Activated T-cell treated with anti-CD3 and anti-CD28 coated beads, Interleukin-2, amount 50 U/mL, for 1 hour (primary cell): ENCODE data around the gene CNTN4.
"Not testable (repeated sequence)": the region's sequence is repeated elsewhere in the genome, so short reads cannot be mapped to it uniquely, and the experiment has no call there.

Experiments used
- DNase-seq: peaks from one replicate; pipeline ENCODE4 v3.0.0-alpha.2; 2020

Gene CNTN4

DNA sequence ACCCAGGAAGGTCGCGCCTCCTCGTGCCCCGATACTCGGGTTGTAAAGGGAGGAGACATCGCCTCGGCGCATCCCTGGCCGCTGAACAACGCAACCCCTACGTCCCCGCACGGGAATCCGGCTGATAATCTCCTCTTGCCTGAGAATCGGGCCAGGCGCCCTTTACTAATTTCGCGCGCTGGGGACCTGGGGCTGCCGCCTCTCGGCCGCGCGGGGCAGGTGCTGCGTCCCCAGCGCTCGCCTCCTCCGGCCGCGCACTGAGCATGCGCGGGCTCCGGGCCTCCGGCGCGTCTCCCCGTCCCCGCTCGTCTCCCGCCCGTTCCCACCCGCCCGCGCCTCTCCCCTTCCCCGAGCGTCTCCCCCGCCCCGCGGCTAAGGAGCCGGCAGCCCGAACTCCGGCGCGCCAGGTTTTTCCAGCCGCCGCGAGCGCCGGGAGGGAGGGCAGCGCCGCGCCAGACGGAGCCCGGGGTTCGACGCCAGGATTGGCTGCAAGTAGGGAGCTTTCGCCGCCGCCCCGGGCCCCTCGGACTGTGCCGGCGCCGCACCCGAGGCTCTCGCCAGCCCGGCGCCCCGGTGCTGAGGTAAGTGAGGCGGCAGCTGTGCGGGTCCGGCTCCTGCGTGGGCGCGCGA is at the start of gene CNTN4:
Gene CNTN4, plus strand, starts transcription at position 469 of the 630 bp plus-strand sequence.
- DNase-seq, result no peak

DNA sequence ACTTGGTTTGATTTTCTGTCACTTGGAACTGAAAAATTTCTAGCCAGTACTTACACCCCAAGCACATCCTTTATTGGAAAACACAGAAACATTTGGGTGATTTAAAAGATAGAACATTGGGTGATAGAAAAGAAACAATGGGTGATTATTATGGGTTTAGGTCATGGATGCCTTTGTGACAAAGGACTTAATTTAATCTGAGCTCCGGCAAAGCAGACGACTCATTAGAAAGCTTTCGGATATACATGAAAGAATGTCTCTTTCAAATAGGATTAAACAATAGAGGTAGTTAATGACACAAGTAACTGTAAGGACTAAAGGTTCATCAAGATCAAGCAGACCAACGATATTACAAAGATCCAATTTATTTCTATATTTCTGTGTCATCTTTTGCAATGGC is 37.3 kb upstream of the CNTN4 start:
- DNase-seq, result no peak

DNA sequence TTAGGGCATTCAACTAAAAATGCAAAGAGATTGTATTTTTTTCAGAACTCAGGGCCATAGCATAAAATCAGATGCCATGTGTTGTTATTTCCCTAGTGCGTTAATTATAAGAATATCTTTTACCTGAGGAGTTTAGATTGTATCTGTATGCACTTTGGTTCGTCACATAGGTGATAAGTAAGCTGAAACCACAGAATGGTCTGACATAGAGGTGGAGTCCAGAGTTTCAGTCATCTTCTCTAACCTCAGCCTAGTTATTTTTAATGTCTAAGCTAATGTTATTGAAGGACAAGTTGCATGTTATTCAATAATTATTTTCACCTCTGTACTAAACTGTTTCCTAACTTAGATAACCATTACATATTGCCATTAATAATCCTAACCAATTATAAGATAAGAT is 27.1 kb upstream of the CNTN4 start:
- no peak for DNase-seq

DNA sequence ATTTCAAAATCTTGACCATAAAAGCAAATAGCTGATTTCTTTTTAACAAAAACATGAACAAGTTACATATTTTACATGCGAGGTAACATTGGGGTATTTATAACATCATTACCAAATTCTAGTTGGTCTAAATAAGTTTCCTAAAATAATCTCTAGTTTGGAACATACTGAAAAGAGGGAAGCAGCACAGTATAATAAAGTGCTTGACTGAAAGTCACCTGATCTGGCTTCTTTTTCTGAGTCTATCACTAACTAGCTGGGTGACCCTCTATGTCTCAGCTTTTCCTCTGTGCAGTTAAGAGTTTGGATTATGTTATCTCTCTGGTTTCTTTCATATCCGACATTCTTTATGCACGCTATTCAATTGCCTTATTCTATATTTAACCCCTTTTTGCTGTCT is 19.8 kb upstream of the CNTN4 start:
- no peak for DNase-seq

DNA sequence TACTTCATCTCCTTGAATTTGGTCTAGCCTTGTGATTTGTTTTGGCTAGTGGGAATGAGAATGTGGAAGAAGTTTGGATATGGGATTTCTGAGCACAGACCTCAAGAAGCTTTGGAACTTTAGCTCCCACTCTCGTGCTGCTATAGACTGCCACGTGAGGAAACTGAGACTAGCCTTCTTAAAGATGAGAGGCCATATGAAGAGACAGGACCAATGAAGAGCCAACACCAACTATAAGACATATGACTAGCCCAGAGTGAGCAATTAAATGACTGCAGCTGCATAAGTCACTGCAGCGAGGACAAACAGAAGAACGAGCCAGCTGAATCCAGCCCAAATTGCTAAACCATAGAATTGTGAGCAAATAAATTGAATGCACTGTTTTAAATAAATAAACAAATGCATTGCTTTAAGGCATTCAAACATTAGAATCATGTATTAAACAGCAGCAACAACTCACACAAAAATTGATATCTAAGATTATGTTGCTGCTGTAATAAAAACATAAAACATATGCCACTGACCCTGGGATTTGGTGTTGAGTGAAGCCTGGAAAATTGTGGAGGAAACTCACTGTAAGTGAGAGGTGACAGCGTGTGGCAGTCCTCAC is 15.7 kb upstream of the CNTN4 start:
- no peak for DNase-seq

DNA sequence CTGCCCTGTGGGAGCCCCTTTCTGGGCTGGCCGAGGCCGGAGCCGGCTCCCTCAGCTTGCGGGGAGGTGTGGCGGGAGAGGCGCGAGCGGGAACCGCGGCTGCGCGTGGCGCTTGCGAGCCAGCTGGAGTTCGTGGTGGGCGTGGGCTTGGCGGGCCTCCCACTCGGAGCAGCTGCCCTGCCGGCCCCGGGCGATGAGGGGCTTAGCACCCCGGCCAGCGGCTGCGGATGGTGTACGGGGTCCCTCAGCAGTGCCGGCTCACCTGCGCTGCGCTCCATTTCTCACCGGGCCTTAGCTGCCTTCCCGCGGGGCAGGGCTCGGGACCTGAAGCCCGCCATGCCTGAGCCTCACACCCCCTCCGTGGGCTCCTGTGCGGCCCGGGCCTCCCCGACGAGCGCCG is 15.1 kb upstream of the CNTN4 start:
- not testable (repeated sequence) for DNase-seq

DNA sequence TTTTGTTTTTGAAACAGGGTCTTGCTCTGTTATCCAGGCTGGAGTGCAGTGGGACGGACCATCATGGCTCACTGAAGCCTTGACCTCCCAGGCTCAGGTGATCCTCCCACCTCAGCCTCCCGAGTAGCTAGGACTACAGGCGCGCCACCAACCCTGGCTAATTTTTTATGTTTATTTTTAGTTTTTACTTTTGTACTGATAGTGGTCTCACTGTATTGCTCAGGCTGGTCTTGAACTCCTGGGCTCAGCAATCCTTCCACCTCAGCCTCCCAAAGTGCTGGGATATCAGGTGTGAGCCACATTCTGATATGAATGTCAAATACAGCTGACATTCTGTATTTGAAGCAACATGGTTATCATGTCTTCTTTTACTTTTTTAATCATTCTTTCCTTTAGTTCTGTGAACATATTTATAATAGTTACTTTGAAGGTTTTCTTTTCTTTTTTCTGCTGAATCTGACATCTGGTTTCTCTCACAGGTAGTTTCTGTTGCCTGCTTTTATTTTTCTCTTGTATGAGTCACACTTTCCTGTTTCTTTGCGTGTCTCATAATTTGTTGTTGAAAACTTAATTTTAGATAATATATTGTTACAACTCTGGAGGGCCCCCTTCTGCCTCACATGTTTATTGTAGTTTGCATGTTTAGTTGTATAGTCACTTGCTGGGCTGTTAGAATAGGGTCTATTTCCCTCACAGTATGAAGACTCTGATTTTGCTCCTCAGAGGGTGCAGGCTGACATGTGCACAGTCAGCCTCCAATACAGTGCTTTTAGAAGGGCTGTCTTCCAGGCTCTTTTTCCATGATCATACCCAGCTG is 8.4 kb upstream of the CNTN4 start:
- no peak for DNase-seq

DNA sequence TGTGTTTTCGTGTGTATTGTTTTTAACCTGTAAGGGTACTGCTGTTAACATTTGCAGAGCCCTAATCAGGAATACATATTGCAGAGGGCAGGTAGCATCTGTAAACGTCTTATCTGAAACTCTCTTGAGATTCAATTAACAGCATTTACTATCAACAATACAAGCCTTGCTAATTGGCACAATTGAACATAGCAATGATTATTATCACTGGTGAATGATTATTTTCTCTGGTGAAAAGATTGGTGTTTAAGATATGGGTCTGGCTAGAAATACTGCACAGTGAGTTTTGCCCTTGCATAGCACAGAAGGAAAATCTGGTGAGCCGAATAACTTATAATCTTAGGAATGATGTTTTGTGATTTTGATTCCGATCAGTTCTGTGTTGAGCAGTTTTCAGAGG is 5.9 kb upstream of the CNTN4 start:
- no peak for DNase-seq

DNA sequence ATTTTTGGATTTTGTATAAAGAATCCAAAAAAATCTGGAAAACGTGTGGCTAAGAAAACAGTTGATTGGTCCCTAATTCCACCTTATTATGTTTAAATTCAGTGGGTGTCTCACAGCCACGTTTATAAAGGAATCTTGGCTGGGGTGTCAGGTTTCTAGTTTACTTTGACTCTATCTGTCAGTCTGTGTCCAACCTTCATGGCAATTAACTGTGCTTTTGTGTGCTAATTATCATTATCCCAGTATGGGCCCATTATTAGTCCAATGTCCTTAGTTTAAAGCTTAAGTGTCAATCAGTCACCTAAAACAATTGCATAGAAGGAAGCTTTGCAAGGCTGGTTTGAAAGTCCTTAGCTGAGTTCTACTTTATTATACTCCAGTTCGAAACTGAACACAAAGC is 3.7 kb upstream of the CNTN4 start:
- no peak for DNase-seq

DNA sequence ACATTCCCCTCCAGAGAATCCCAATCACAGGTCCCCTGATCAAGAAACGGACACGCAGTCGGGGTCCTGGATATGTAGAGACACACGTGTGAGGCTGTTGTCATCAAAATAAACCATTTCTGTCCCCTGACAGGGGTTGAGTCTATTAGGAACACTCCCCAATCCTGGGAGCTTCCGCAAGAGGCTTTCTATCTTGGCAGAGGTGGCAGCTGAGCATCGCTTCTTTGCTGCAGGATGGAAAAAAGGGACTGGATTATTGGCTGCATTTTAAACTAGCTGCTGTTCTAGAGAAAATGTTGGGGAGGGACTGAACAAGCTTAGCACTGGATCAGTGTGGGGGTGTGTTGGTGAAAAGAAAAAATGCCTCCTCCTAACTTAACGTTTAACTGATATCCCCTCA is 2.5 kb upstream of the CNTN4 start:
- no peak for DNase-seq

DNA sequence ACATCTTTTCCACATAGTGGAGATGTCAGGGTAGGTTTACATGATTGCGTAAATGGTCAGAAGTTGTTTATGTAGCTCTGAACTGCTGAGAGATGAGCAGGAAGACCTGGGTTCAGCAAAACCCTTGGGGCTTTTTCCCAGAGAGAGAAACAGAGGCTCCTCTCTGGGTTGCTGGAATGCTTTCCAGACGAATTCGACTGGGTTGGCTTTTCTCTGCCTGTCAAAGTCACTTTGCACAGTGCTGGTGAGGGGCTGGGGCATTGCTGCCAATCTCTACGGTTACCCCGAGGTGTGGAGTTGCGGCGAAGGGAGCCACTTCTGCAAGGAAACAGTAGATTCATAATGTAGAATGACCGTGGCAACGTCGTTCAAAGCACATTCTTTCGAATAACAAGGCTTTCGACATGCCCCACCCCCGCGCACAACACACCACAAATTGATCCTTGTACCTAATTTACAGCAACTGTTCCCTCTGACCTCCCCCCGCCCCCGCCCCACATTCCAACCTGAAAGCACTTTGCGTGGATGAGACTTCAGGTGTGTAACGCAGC is 950 bp upstream of the CNTN4 start:
- DNase-seq, result no peak

DNA sequence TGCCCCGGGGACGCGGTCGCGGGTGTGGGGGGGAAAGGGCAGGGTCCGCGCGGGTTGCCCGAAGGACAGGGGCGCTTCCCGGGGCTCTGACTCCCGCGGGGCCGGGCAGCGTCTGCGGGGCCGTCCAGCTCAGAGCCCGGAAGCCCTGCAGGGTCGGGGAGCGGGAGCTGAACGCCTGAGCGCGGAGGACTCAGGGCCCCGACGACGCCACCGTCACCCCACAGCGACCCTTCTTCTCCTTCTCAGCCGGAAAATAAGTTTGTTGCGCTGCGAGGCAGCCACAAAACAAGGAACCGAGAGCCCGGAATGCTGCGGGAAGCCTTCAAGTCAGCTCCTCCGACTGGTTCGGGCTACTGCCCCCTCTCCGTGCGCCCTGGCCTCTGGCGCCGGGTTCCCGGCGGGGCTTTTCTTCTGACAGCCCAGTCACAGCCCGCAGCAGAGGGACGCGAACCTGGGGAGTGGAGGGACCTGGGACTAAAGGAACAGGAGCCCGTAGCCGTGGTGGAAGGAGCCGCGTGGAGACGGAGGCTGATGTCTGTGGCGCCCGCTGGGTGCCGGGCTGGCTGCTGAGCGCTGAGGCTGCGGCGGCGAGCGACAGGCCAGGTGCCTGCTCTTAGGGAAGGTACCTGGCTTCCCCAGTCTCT is 484 bp downstream of the CNTN4 start:
- DNase-seq, result no peak

DNA sequence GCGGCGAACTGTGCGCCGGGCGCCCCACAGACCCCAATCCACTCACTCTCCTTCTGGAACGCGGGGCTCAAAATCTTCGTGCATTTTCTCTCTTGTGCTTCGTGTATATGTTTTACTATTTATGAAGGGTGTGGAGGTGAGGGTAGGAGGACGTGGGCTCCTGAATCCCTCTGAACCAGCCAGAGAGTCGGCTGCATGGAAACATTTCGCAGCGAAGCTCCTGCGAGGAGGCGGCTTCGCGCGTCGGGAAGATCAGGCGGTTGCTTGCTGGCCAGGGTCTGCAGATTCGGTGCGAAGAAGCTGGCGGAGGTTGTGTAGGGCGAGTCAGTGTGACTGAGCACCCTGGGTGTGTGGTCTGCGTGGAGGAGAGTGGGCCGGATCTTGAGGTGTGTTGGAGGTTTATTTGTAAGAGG is 1.1 kb downstream of the CNTN4 start:
- DNase-seq, result no peak

DNA sequence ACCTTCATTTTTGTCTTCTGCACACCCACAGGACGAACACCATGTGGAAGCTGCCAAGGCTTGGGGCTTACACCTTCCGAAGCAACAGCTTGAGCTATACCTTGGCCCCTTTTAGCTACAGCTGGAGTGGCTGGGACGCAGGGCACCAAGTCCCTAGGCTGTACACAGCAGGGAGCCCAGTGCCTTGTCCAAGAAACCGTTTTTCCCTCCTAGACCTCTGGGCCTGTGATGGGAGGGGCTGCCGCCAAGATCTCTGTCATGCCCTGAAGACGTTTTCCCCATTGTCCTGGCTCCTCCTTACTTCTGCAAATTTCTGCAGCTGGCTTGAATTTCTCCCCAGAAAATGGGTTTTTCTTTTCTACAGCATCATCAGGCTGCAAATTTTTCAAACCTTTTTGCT is 7.8 kb downstream of the CNTN4 start:
- DNase-seq, result no peak

DNA sequence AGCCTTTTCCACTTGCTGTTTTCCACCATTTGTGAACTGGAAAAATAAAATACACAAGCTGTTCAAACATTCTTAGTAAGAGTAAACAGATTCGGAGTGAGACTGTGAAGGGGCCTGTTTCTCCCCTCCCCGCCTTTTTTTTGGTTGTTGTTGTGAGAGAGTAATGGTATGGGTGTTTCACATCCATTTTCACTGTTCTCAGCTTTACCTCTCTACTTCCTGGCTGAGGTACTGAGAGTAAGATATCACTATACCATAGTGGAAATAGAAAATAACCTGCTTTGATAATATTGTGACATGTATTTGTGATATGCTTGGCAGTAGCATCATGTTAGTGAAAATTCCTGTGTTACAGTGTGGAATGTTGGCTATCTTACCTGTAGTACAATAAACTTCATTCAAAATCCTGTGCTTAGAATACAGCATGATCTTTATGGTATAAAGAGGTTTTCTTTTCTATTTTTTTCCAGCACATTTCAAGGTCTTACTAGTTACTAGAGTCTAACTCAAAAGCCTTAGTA is 12.0 kb downstream of the CNTN4 start:
- no peak for DNase-seq

DNA sequence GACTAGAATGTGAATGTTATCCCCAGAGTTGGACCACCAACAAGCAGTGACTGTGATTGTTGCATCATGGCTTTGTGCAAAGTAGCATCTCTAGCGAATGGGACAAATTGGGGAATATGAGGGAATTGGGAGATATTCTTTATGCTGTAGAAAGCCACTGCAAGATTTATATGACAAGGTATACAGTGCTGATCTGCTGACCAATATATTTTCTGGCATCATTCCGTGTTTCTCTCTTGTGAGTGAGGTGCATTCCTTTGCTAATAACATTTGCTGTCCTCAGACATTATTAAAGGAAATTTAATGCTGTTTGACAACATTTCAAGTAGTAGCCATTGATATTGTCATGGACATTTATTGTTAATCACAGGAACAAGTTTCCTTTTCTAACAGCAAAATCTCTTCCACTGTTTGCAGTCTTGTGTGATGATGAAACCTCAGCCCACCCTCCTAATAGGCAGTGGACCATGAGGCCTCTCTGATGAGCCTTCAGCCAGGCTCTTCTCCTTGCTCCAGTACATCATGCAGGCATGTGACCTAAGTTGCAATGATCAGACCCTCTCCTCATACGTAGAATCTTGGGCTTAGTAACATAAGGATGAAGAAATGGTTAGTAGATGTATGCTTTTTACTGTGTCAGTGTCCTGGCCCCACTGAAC is 16.1 kb downstream of the CNTN4 start:
- no peak for DNase-seq

DNA sequence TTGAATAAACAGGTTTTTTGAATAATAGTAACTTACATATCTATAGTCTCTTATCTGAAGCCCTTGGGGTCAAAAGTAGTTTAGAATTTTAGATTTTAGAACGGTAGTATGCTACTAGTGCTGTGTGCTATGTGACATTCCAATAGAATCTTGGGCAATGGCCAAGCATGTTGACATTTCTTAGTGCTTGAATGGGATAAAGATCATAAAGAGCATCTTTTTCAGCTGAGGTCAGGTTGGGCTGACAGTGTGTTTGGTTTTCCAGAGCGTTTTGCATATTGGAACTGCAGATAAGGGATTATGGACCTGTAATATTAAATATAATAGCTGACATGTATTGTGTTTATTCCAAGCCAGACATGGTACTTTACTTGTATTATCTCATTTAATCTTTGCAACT is 32.1 kb downstream of the CNTN4 start:
- no peak for DNase-seq

DNA sequence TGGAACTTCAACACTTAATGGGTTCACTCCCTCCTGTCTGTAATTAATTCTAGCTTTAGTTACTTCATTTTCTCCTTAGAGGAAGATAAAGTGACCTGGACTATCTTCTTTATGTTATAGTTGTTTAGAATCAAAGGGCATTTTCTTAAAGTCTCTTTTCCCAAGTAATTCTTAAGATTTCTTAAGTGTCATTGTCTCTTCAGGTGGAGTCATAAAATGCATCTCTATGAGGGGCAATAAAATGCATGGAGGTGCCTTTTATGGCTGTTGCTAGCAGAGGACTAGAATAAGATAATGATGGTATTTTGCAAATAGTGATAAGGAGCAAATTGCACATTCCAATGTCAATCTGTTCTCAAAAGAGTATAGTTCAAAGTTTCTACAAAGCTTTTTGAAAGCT is 34.5 kb downstream of the CNTN4 start:
- DNase-seq, result no peak

DNA sequence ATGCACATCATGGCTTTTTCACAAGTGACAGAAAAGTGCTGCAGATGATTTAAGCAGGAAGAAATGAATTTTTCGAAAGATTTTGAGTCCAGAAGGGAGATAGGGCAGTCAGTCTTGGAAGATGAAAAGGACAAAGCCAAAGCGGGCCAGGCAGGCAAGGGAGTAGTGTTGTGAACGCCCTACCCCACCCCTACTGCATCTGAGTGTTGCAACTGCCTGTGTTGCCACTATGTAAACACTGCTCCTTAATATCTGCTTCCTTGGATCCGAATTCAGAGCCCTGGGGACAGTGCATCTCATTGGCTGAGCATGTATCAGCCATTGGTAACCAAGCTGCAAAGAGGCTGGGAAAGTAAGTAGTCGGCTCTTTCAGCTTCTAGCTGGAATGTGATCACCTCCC is 39.0 kb downstream of the CNTN4 start:
- DNase-seq, result no peak

DNA sequence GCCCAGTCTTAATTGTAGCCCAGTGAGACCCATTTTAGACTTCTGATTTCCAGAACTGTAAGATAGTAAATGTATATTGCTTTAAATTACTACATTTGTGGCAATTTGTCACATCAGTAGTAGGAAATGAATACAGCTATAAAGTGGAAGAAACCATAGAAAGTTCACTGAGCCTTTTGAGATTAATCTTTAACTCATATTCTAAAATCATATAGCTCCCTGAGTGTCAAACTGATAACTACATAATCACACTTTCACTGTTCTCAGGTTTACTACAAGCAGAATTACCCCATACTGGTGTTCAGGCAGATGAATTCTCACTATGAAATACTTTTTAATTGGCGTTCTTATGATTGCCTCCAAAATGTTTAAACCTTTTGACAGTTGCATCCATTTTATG is 42.8 kb downstream of the CNTN4 start:
- DNase-seq, result no peak

DNA sequence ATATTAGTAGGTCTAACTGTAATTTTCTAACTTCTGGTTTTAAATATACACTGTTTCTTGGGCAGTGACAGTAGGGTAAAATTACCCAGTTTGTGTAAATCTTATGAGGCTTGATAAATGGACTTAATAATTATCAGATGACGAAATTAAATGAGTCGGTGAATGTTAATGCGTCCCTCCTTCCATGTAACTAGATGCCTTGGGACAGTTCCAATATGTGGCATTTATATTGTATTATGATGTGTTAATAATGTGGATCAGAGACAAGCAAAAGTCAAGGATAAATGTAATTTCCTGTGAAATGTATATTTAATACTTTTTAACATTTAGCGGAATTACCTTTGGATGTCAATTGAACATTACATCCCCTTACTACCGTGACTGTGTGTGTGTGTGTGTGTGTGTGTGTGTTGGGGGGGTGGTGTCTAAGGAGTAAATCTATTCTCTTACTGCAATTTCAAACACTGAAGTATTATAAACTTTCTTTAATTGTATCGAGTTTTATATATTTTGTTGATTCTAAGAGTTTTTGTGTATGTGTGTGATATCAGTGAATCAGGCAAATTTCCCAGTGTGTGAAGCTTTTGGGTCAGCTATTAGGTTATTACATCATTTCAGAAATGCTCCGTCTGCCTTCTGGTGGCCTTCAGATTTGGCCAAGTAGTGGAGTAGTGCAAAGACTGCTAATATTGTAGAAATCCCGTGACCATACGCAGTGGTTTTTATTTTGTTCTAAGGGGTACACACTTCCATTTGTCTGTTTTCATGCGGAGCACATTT is 50.1 kb downstream of the CNTN4 start:
- DNase-seq, result no peak

DNA sequence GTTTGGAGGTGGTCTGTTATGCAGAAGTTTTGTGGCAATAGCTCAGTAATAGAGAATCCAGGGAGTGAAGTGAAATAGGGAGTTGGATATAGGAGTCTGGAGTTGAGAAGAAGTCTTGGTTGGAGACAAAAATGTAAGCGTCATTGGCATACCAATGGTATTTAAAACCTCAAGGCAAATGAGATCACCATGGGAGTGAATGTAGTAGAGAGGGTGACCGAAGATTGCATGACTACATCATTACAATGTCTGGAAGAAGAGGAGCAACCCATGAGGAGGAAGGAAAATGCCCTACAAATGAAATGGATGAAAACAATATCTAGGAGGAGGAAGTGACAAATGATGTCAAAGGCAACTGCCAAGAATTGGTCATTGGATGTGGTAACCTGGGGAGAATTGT is 54.4 kb downstream of the CNTN4 start:
- DNase-seq, result no peak
